NCI-H345 treated with DMSO at 0.1 percent for 48 hours (cell line): ENCODE measurements around the gene LDLRAD4.
"Not testable (repeated sequence)": the region's sequence is repeated elsewhere in the genome, so short reads cannot be mapped to it uniquely, and the experiment has no call there.

Experiments
- DNase-seq: peaks from one replicate; lab custom pipeline; 2025; ENCODE audit not compliant: unreplicated experiment; lab: John Stamatoyannopoulos, UW

The LDLRAD4 gene

GRCh38 chr18:13324880-13325279 lies 106.3 kb downstream of the LDLRAD4 start:
- DNase-seq, result no peak

- no peak for DNase-seq
These were observed 109.7 kb downstream of the LDLRAD4 start for GRCh38 chr18:13328213-13328612.

- DNase-seq, result no peak
These were observed 112.4 kb downstream of the LDLRAD4 start for GRCh38 chr18:13330996-13331395.

- DNase-seq, result no peak
These were observed 113.3 kb downstream of the LDLRAD4 start for GRCh38 chr18:13331846-13332245.

GRCh38 chr18:13332874-13333273 lies 114.3 kb downstream of the LDLRAD4 start:
- DNase-seq, result no peak

- no peak for DNase-seq
These were observed 117.3 kb downstream of the LDLRAD4 start for GRCh38 chr18:13335903-13336302.

GRCh38 chr18:13336841-13337240 lies 118.3 kb downstream of the LDLRAD4 start:
- no peak for DNase-seq

- no peak for DNase-seq
These were observed 118.8 kb downstream of the LDLRAD4 start for GRCh38 chr18:13337369-13337768.

- DNase-seq, result no peak
These were observed 119.8 kb downstream of the LDLRAD4 start for GRCh38 chr18:13338318-13338717.

- DNase-seq, result no peak
These were observed 121.1 kb downstream of the LDLRAD4 start for GRCh38 chr18:13339653-13340052.

- not testable (repeated sequence) for DNase-seq
These were observed 127.9 kb downstream of the LDLRAD4 start for GRCh38 chr18:13346449-13346848.

GRCh38 chr18:13353084-13353823 lies 134.7 kb downstream of the LDLRAD4 start:
- no peak for DNase-seq

- no peak for DNase-seq
These were observed 135.8 kb downstream of the LDLRAD4 start for GRCh38 chr18:13354402-13354801.

- DNase-seq, result no peak
These were observed 137.5 kb downstream of the LDLRAD4 start for GRCh38 chr18:13356032-13356431.

GRCh38 chr18:13357289-13357688 lies 138.7 kb downstream of the LDLRAD4 start:
- no peak for DNase-seq

GRCh38 chr18:13359210-13359609 lies 140.7 kb downstream of the LDLRAD4 start:
- no peak for DNase-seq

- DNase-seq, result no peak
These were observed 142.9 kb downstream of the LDLRAD4 start for GRCh38 chr18:13361431-13361830.

GRCh38 chr18:13362051-13362450 lies 143.5 kb downstream of the LDLRAD4 start:
- no peak for DNase-seq

GRCh38 chr18:13362607-13363006 lies 144.0 kb downstream of the LDLRAD4 start:
- DNase-seq, result no peak

- DNase-seq, result no peak
These were observed 144.8 kb downstream of the LDLRAD4 start for GRCh38 chr18:13363359-13363758.

GRCh38 chr18:13364721-13365205 lies 146.2 kb downstream of the LDLRAD4 start:
- DNase-seq, result no peak

- DNase-seq, result no peak
These were observed 147.6 kb downstream of the LDLRAD4 start for GRCh38 chr18:13366131-13366530.

GRCh38 chr18:13366541-13366940 lies 148.0 kb downstream of the LDLRAD4 start:
- no peak for DNase-seq
